AG04449 (cell line): ENCODE results near the gene RAVER2.

ENCODE experiments used
- CTCF ChIA-PET: fragments of 350-600 bp; formaldehyde crosslinking; extraction: SDS; loops from one replicate; lab custom pipeline; 2021; ENCODE audit warnings: antibody characterized with exemption; lab: Yijun Ruan, JAX
- POLR2A ChIA-PET: fragments of 400-600, 350-600 bp; formaldehyde crosslinking; extraction: SDS; loops from one replicate; lab custom pipeline; 2020; ENCODE audit warnings: antibody characterized with exemption, inconsistent platforms; lab: Yijun Ruan, JAX
- DNase-seq: peaks from one replicate; pipeline ENCODE4 v3.0.0-alpha.2; 2010; ENCODE audit warnings: low read depth, low spot score
- H3K4me3 ChIP-seq: 2 replicates; pipeline ENCODE4 v1.5.1; 2011; ENCODE audit warnings: low read depth, mild to moderate bottlenecking, control low read depth, low read length
- CTCF ChIP-seq: IDR thresholded peaks from one replicate; pipeline ENCODE4 v1.5.1; 2011; ENCODE audit warnings: mild to moderate bottlenecking, moderate library complexity, low read length, control low read depth, inconsistent platforms; ENCODE audit not compliant: insufficient read depth; ENCODE audit errors: missing control alignments

The RAVER2 gene

DNA sequence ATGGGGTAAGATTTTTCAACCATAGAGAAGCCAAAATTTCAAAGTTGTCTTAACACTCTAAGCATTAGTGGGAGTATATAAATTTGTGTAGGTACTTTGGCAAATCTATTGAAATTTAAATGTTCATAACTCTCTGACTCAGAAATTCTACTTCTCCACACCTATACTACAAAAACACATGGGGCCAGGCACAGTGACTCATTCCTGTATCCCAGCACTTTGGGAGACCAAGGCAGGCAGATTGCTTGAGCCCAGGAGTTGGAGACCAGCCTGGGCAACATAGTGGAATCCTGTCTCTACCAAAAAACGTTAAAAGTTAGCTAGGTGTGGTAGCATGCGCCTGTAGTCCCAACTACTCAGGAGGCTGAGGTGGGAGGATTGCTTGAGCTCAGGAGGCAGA lies 41.3 kb upstream of the RAVER2 start:
- ChIA-PET POLR2A (no interaction called here), CTCF (interaction anchor here (1.3 to 1.5 kb wide), 2 partner anchors 11 to 28 kb away, joined by 3 to 4 read pairs; no protein-coding TSS in a partner anchor)
- TF ChIP-seq CTCF, result no peak
- no peak for DNase-seq
- H3K4me3 ChIP-seq, result no peak overlapping the region

GRCh38 chr1:64705591-64705990 lies 39.3 kb upstream of the RAVER2 start:
- ChIA-PET CTCF (no interaction called here), POLR2A (no interaction called here)
- TF ChIP-seq CTCF, result no peak
- no peak overlapping the region for H3K4me3 ChIP-seq
- DNase-seq, result no peak

- no peak for TF ChIP-seq CTCF
- POLR2A ChIA-PET, result no interaction called here
- H3K4me3 ChIP-seq, result no peak overlapping the region
- DNase-seq, result no peak
- CTCF ChIA-PET, result no interaction called here
Observed at GRCh38 chr1:64711266-64711665, 33.6 kb upstream of the RAVER2 start.

GRCh38 chr1:64712049-64712448 lies 32.8 kb upstream of the RAVER2 start:
- ChIA-PET POLR2A (no interaction called here), CTCF (no interaction called here)
- no peak for TF ChIP-seq CTCF
- no peak for DNase-seq
- H3K4me3 ChIP-seq, result no peak overlapping the region

DNA sequence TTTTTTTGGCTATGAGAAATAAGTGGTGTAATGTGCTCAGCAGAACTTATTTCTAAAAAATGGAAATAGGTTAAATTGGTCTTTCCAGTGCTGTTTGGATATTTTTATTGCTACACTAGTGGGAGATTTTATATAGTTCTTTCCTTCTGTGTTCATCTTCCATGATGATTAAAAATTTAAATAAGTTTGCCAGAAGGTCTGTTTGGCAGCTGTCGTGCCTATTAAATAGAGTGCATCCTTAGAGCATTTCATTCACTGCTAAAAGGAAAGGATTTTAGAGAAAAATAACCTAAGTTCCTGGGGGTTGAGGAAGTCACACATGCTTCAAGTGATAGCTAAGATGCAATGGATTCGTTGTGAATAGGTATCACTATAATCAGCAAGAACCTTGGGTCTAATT lies 29.7 kb upstream of the RAVER2 start:
- TF ChIP-seq CTCF, result no peak
- ChIA-PET POLR2A (no interaction called here), CTCF (no interaction called here)
- no peak for DNase-seq
- H3K4me3 ChIP-seq, result no peak overlapping the region

DNA sequence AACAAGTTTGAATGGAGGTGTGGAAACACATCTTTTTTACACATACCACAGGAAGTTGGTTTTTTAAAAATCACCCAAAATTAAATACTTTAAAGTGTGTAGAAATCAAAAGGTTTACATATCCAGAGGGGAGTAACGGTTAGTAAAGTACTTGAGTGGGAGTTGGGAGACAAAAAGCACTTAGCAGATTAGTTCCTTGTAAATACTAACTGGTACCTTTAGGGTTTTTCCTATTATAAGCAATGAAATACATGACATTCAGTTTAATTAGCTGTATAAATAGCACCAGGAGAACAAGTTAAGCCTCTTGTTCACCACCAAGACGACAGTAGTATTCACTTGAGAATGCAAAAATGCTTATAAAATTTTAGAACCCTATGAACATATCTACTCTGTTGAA lies 23.7 kb upstream of the RAVER2 start:
- CTCF ChIA-PET, result no interaction called here
- POLR2A ChIA-PET, result no interaction called here
- no peak overlapping the region for H3K4me3 ChIP-seq
- TF ChIP-seq CTCF, result no peak
- DNase-seq, result no peak
